Hippocampal formation (tissue), 2 donors: ENCODE measurements around the gene ZNF554.

ENCODE experiments used
- DNase-seq, 2 donors: peaks; one replicate each; lab custom pipeline; 2025; lab: John Stamatoyannopoulos, UW

Gene ZNF554

GRCh38 chr19:2819540-2820111 is at the start of gene ZNF554:
ZNF554 (plus strand) TSS chr19:2819868; CDS start chr19:2820072, 204 bp downstream.
- DNase-seq, result peak; percentile 84 to 92

GRCh38 chr19:2770055-2771013 is 49.3 kb upstream of the ZNF554 start:
- peak; percentile 14 to 34 for DNase-seq

- DNase-seq, result no peak
Observed at GRCh38 chr19:2771786-2772674, 47.6 kb upstream of the ZNF554 start.

- DNase-seq, result no peak
Observed at GRCh38 chr19:2774083-2774679, 45.5 kb upstream of the ZNF554 start.

- DNase-seq, result no peak
Observed at GRCh38 chr19:2774953-2775555, 44.6 kb upstream of the ZNF554 start.

- DNase-seq, result peak in 1 of 2 donors; percentile 21
Observed at GRCh38 chr19:2775556-2776430, 43.9 kb upstream of the ZNF554 start.

GRCh38 chr19:2777952-2778683 is 41.5 kb upstream of the ZNF554 start:
- no peak for DNase-seq

- DNase-seq, result peak; percentile 51 to 60
Observed at GRCh38 chr19:2779121-2779740, 40.4 kb upstream of the ZNF554 start.

- DNase-seq, result no peak
Observed at GRCh38 chr19:2780284-2780683, 39.4 kb upstream of the ZNF554 start.

GRCh38 chr19:2782329-2782935 is 37.2 kb upstream of the ZNF554 start:
- DNase-seq, result no peak

- DNase-seq, result peak; percentile 98 to 99
Observed at GRCh38 chr19:2782936-2783780, 36.5 kb upstream of the ZNF554 start, which contains the start of gene SGTA. SGTA (minus strand) TSS chr19:2783273; CDS start chr19:2769068, 14,205 bp downstream.

GRCh38 chr19:2783781-2784145 is 35.9 kb upstream of the ZNF554 start:
- no peak for DNase-seq

GRCh38 chr19:2785244-2785997 is 34.2 kb upstream of the ZNF554 start, which contains the start of gene THOP1:
THOP1 (plus strand) TSS chr19:2785503; CDS start chr19:2785663, 160 bp downstream.
- peak; percentile 95 to 96 for DNase-seq

- no peak for DNase-seq
Observed at GRCh38 chr19:2787115-2787514, 32.6 kb upstream of the ZNF554 start.

GRCh38 chr19:2788237-2788636 is 31.4 kb upstream of the ZNF554 start:
- no peak for DNase-seq

GRCh38 chr19:2790194-2790556 is 29.5 kb upstream of the ZNF554 start:
- DNase-seq, result no peak
